GM18511 (cell line): ENCODE results near the gene BANF1.
"Not testable (repeated sequence)": the region's sequence is repeated elsewhere in the genome, so short reads cannot be mapped to it uniquely, and the experiment has no call there.

ENCODE experiments used
- ATAC-seq: cut with Tn5 transposase; IDR thresholded peaks from one replicate; pipeline ENCODE4 v1.9.1; 2021; ENCODE audit warnings: mild to moderate bottlenecking, moderate library complexity; ENCODE audit not compliant: unreplicated experiment

The BANF1 gene

DNA sequence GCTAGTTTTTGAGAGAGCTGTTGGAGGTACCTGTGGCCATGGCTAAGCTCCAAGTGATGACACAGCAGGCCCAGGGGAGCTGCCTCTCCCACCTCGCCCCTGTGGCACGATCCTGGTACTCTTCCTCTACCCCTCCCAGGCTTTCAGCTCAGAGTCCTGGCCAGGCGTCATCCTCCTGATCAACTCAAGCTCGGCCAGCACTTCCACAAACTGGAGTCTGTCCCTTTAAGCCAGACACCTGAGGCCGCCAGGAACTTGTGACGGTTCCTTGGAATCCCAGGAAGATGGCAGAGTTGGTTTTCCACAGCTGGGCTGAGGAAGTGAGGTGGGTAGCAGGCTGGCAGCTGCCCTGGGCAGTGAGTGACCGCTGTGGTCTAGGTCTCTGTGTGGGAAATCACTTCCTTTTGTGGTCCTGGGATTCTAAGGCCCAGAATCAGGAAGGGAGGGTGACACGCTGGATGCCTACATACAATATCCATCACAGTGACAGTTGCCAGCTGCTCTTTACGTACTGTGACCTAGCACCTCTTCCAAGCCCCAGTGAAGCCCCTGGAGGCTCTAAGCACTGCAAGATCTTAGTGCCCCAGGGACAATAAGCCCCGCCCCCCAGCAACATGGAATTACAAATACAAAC lies 6.3 kb downstream of the BANF1 start:
- no peak for ATAC-seq

DNA sequence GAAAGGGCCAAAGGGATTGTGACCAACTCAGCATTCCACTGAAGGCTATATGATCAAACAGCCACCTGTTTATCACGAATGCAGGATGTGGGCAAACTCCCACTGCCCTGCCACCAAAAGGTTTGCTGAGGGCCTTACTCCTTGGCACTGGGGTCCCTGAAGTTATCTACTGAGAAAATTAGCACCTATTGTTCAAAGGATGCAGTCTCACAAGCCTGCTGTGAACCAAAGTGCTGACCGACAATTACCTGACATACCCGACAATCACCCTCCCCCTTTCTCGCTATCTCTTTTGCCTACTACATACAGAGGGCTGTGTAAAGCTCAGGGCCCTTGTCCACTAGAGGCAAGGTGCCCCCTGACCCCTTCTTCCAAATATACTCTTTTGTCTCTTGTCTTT lies 7.7 kb downstream of the BANF1 start:
- not testable (repeated sequence) for ATAC-seq

- no peak for ATAC-seq
Observed at GRCh38 chr11:66011239-66011784, 9.0 kb downstream of the BANF1 start.

DNA sequence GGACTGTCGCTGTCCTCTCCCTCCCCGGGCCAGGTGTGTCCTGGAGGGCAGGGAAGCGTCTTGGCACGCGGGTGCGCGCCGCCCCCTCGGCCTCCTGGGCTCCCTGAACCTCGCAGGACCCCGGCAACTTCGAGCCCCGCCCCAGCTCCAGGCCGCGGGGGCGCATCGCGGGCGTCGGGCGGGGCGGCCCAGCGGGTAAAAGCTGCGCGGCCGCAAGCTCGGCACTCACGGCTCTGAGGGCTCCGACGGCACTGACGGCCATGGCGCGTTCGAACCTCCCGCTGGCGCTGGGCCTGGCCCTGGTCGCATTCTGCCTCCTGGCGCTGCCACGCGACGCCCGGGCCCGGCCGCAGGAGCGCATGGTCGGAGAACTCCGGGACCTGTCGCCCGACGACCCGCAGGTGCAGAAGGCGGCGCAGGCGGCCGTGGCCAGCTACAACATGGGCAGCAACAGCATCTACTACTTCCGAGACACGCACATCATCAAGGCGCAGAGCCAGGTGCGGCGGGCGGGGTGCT lies 9.5 kb downstream of the BANF1 start, which contains the start of gene CST6:
CST6 (plus strand) TSS at position 224 of the 519 bp plus-strand sequence; CDS start at position 261, 37 bp downstream.
- ATAC-seq, result no peak

DNA sequence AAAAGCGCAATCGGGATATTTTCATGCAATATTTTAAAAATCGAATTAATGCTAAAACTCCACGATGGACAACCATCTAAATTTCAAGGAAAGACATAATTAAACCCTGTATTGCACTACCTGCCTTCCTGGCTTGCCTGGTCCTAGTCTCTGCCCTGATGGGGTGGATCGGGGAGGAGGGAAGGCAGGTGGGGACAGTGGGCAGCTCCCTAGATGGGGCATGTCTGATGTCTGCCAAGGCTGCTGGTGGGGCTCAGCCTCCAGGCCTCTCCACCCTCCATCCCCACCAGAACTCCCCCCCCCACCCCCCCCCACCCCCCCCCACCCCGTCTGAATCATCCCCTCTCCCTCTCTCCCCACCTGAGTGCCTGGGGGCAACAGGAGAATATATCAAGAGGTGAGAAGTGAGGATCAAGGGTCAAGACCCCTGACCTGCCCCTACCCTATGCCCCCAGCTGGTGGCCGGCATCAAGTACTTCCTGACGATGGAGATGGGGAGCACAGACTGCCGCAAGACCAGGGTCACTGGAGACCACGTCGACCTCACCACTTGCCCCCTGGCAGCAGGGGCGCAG lies 10.2 kb downstream of the BANF1 start:
- no peak for ATAC-seq

GRCh38 chr11:66012946-66013761 lies 10.9 kb downstream of the BANF1 start:
- no peak for ATAC-seq

DNA sequence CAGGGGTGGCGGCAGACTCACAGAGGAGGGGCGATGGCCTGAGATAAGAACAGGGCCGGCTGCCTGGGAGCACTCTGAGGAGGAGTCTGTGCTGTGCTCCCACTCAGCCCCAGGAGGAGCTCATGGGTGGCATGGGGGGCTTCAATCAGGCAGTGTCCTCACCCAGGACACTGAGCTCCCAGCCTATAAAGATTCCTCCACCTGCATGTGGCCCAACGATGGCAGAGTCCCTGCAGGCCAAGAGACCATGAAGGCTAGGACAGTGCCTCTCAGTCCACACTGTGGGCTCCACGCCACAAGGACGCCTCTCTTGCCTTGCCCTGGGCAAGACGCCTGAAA lies 11.4 kb downstream of the BANF1 start:
- no peak for ATAC-seq

DNA sequence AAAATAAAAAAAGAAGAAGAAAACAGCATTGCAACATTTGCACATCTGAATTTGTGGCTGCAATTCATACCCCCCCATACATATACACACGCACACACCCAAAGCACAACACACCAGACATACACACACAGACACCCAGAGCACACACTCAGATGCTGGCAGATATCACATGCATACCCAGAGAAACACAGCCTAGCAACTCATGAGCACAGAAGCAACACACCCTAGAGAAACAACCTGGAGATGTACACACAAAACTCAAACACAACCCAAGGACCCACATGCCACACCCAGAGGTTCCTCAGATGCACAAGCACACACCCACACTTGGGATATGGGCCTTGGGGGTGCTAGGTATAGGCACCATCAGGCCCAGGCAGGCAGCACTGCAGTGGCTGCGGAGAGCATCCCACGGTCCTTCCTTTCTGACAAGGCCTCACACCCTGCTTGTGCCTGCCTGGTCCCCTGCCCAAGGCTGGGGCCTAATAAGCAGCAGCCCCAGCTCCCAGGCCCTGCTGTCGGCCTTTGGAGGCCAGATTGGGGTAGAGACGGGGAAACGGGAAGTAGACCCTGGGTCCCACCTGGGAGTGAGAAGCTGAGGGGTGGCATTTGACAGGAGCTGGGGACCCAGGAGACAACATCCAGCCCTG lies 12.6 kb downstream of the BANF1 start:
- no peak for ATAC-seq

DNA sequence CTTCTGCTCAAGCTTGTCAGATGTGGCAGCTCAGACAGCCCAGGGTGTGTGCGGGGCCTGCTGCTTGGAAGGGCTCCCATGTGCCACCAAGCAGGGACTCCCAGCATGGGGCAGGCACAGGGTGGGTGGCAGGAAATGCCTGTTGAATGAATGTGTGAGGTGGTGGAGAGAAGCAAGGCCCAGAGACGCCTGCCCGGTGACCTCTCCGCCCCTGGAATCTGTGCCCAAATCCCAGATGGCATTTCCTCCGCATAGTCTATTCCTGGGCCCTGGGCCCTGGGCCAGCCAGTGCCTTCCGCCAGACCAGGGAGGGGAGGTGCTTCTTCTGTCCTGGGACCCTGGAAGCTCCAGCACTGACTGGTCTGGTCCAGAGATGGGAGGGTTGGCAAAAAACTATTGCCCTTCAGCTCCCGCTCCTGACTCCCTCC lies 13.2 kb downstream of the BANF1 start:
- no peak for ATAC-seq

DNA sequence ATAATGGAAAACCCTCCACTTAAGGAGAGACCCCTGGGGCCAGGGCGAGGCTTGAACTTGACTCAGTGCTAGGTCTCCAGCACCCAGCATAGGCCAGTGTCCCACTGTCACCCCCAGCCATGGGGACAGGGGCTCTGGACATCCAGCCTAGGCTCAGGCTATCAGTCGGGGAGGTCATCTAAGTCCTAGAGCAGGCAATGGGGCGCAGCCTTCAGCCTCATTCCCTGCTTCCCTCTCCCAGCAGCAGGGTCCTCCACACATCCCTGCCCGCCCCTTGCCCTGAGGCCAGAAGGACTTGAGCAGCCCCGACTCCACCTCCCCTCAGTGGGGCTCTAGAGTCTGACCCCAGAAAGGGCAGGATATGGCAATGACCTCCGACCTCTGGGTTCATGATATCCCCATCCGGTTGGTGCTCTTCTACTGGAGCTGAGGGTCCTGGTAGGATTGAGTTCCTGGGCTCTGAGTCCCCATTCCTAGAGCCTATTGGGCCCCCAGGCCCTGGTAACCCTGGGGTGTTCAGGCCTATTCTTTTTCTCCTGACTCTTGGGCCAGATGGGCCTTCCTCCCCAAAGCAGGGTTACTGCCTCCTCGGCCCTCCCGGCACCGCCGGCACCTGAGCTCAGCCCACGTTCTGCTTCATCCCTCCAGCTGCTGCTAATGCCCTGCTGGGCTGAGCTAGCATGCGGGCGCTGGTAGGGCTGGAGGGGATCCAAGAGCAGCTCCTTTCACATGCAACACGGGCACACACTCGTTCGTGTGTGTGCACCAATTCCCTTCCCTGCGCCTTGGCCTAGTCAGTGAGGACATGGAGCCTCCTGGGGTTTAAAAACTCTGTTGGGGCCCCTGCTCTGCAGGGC lies 13.9 kb downstream of the BANF1 start:
- ATAC-seq, result no peak

GRCh38 chr11:66016793-66017177 lies 14.5 kb downstream of the BANF1 start:
- ATAC-seq, result no peak

- no peak for ATAC-seq
Observed at GRCh38 chr11:66017321-66017720, 15.0 kb downstream of the BANF1 start.

DNA sequence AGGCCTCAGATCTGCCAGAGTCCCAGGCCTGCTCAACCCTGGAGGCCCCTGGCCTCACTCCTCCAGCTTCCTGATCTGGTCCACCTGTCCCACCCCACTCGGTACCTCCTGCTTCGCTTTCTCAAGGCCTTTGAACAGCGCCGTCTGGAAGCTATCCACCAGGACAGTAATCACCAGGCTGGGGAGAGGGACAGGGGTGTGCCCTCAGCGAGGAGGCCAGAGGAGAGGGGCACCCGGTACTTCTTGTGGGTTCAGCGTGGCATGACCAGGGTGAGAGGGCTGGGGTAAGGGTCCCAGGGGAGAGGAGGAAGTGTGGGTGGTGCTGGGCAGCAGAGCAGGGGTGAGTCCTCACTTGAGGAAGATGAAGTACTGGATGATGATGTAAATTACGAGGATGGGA lies 17.9 kb downstream of the BANF1 start:
- ATAC-seq, result no peak

DNA sequence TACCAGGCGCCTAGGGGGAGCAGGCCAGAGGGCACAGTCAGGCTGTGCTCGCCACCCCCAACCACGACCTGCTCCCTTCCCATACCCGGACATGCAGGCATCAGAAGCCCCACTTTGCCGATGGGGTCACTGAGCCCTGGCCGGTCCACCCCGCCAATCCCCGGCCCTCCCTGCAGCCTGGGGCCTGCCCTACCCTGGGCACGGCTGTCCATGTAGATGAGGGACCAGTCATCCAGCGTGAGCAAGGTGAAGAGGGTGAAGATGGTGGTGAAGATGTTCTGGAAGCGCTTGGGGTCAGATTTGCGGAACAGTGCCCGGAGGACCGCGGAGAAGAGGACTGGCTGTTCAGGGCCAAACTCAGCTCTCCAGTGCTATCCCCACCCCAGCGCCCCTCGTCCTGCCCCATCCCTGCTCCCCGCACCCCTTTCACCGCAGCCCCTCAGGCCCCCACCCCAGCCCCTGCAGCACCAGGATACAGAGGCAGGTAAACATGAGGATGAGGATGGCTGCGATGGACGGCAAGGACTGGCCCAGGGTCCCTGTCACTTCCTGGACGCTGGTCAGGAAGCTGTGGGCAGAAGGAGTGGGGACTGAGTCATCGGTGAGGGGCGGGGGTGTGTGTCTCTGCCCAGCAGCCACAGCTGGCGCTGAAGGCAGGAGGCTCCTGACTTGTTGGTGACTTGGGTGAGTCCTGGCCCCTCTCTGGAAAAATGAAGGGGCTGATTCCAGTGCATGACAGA lies 18.5 kb downstream of the BANF1 start:
- no peak for ATAC-seq

DNA sequence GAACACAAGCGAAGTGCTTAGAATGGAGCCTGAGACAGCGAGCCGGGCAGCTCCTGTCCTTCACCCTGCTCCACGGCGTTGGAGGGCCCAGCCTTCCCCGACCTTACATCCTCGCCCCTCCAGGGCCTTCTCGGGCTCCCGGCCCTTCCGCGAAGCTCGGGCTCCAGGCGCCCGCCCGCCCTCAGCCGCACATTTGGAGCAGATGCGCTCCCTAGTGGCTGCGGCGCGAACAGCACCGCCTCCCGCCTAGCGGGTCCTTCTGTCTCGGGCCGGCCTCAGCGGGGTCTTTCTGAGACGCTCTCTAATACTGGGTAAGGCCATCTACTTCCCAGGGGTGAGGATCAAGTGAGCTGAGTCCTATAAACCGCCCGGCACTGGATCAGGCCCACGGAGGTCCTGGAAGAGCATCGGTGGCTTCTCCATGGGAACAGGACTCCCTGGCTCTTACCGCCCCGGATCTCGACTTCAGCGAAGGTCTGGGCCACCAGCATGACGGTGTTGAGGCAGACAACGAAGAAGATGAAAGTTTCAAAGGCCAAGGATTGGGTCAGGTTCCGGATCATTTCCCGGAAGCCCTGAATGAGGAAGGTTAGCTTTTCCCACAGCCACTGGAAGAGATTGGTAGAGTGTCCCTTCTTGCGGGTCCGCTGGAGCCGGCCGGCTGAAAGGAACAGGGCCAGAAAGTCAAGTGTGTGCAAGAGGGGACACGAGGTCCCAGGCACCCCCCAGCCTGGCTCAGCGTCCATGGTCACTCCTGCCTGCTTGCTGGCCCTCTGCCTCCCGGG lies 20.3 kb downstream of the BANF1 start:
- ATAC-seq, result no peak

DNA sequence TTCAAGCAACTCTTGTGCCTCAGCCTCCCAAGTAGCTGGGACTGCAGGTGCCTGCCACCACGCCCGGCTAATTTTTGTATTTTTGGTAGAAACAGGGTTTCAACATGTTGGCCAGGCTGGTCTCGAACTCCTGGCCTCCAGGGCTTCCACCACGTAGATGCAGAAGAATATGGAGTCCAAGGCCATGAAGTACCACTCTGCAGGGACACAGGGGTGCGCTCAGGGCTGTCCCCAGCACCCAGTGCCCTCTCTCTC lies 20.8 kb downstream of the BANF1 start:
- ATAC-seq, result not testable (repeated sequence)

DNA sequence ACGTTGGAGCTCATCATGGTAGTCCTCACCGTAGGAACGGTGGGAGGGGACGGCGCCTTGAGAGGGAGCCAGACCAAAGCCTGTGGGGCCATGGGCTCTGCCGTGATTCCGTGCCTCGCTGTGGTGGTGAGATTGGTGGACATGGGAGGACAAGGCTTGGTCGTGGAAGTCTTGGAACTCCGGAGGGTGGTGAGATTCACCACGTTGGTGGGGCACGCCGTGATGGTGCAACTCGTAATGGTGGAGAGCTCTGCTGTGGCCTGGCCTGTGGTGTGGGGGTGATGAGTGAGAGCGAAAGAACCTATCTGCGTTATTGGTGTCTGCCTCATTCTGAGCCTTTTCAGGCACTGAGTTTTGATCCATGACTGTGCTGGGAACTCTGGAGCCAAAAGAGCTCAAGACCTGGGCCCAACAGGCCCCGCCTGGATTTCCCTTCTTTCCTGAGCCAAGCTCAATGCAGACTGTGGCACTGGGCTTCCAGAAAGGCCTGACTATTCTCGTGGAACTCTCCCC lies 23.8 kb downstream of the BANF1 start, which contains the start of gene CATSPER1:
CATSPER1 (minus strand) TSS at position 463 of the 513 bp plus-strand sequence; CDS start at position 363, 100 bp downstream.
- ATAC-seq, result no peak

GRCh38 chr11:66032957-66033735 lies 30.8 kb downstream of the BANF1 start:
- no peak for ATAC-seq
